ENCODE results near the gene MFAP3. TPM values are rescaled to one million over a fixed set of nuclear protein-coding genes. Genes with fewer than 3 reads are reported as not detected.

Gene MFAP3
- total and polyA plus RNA-seq, 2 experiments from 2014 or later = 20.5 to 88.8 TPM

GRCh38 chr5:153999995-154000394, 38.8 kb upstream of the MFAP3 start:
- H3K36me3 ChIP-seq (ENCODE audit: low read depth) = peaks cover 22% of the 10 kb centered on the region
- H3K9me3 ChIP-seq (ENCODE audit: low read depth) = no peaks in the 10 kb centered on the region
- H3K27me3 ChIP-seq (replicated peaks; ENCODE audit: insufficient read depth) = no peaks in the 10 kb centered on the region
- H4K20me1 ChIP-seq (ENCODE audit: insufficient read depth) = no peaks in the 10 kb centered on the region
- 0 out of 2 replicates have a peak, but pooled peaks cover 4% of the 10 kb centered on the region for H3F3A ChIP-seq (ENCODE audit: insufficient read depth)
- 95 to 97% methylated on average over 3 of the region's 3 CpGs for WGBS, 2 experiments (ENCODE audit: low coverage in 1 of 2, low lambda C conversion rate in 2 of 2, missing lambda C conversion rate in 2 of 2)
- H2AFZ ChIP-seq = no peak overlapping the region
- no peaks in the 10 kb centered on the region for H3K9me2 ChIP-seq (ENCODE audit: insufficient read depth)
- no peaks in the 10 kb centered on the region for H3K79me2 ChIP-seq (ENCODE audit: insufficient read depth)
- 0 out of 2 replicates have a peak, but pooled peaks cover 3% of the 10 kb centered on the region for H3K4me1 ChIP-seq (ENCODE audit: insufficient read depth)
- TF ChIP-seq EZH2phosphoT487 (IDR thresholded peaks at IDR 0.05; ENCODE audit: insufficient read depth, low read depth) (no peak), EZH2 (IDR thresholded peaks at IDR 0.05; ENCODE audit: insufficient read depth, poor library complexity, severe bottlenecking) (no peak)
- H3K27ac ChIP-seq = no peak overlapping the region
- no peak for DNase-seq
- no peak overlapping the region for H3K4me3 ChIP-seq
- no peak overlapping the region for H3K9ac ChIP-seq
- no peak overlapping the region for H3K4me2 ChIP-seq (ENCODE audit: unreplicated experiment)
- in situ Hi-C loops (cut with MboI) = loop anchor here (25.0 kb wide), 1 partner anchor 612 kb away; no protein-coding TSS in a partner anchor

DNA sequence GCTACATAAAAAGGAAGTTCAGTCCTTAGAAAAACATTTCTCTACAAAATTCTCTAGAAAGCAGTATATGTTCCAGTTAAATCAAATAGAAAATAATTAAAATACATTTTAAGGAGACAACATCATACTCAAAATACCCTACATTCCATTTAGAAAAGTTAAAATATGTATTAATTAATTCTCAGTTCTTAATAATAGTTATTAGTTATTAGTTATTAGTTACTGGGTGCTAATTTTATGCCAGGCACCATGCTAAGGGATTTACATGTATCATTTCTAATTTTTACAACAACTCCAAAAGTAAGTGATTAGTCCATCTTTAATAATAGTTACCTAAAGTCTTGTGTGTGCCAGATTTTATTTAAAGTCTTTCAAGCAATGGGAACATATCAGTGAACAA, 38.1 kb upstream of the MFAP3 start:
- H3K27ac ChIP-seq = no peak overlapping the region
- no peaks in the 10 kb centered on the region for H4K20me1 ChIP-seq (ENCODE audit: insufficient read depth)
- 0 out of 2 replicates have a peak, but pooled peaks cover 4% of the 10 kb centered on the region for H3F3A ChIP-seq (ENCODE audit: insufficient read depth)
- no peaks in the 10 kb centered on the region for H3K27me3 ChIP-seq (replicated peaks; ENCODE audit: insufficient read depth)
- H3K9me3 ChIP-seq (ENCODE audit: low read depth) = no peaks in the 10 kb centered on the region
- TF ChIP-seq EZH2 (IDR thresholded peaks at IDR 0.05; ENCODE audit: insufficient read depth, poor library complexity, severe bottlenecking) (no peak), EZH2phosphoT487 (IDR thresholded peaks at IDR 0.05; ENCODE audit: insufficient read depth, low read depth) (no peak)
- no peak overlapping the region for H3K4me2 ChIP-seq (ENCODE audit: unreplicated experiment)
- no peak for DNase-seq
- H3K9me2 ChIP-seq (ENCODE audit: insufficient read depth) = no peaks in the 10 kb centered on the region
- 0 out of 2 replicates have a peak, but pooled peaks cover 3% of the 10 kb centered on the region for H3K4me1 ChIP-seq (ENCODE audit: insufficient read depth)
- in situ Hi-C loops (cut with MboI) = no loop called here
- no peak overlapping the region for H3K9ac ChIP-seq
- no peaks in the 10 kb centered on the region for H3K79me2 ChIP-seq (ENCODE audit: insufficient read depth)
- H3K4me3 ChIP-seq = no peak overlapping the region
- peaks cover 21% of the 10 kb centered on the region for H3K36me3 ChIP-seq (ENCODE audit: low read depth)
- no peak overlapping the region for H2AFZ ChIP-seq

DNA sequence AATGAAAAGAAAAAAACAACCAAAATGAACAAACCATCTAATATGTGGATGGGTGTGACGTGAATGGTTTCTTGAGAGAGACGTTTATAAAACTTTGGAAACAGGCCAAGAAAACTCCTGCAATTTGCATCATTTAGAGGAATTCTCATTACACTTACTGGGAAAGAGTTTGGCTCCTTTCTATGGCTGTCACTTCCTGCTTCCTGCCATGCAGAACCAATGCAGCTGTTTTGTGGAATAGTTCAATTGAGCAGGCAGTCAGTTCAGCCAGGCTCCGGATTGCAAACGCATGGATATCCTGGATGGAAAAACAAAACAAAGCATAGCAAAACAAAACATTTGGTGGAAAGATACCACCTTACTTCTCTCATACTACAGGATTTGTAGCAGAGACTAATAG, 36.7 kb upstream of the MFAP3 start:
- peak; percentile 5 for DNase-seq
- H3K9ac ChIP-seq = no peak overlapping the region
- H3K4me2 ChIP-seq (ENCODE audit: unreplicated experiment) = no peak overlapping the region
- 43 to 52% methylated on average over 4 of the region's 4 CpGs for WGBS, 2 experiments (ENCODE audit: low coverage in 1 of 2, low lambda C conversion rate in 2 of 2, missing lambda C conversion rate in 2 of 2)
- H3K27ac ChIP-seq = no peak overlapping the region
- no peak for TF ChIP-seq EZH2phosphoT487 (IDR thresholded peaks at IDR 0.05; ENCODE audit: insufficient read depth, low read depth)
- no peak for TF ChIP-seq EZH2 (IDR thresholded peaks at IDR 0.05; ENCODE audit: insufficient read depth, poor library complexity, severe bottlenecking)
- no peaks in the 10 kb centered on the region for H3K79me2 ChIP-seq (ENCODE audit: insufficient read depth)
- H3K27me3 ChIP-seq (replicated peaks; ENCODE audit: insufficient read depth) = no peaks in the 10 kb centered on the region
- no peak overlapping the region for H3K4me3 ChIP-seq
- 0 out of 2 replicates have a peak, but pooled peaks cover 3% of the 10 kb centered on the region for H3K4me1 ChIP-seq (ENCODE audit: insufficient read depth)
- H4K20me1 ChIP-seq (ENCODE audit: insufficient read depth) = no peaks in the 10 kb centered on the region
- in situ Hi-C loops (cut with MboI) = no loop called here
- H2AFZ ChIP-seq = no peak overlapping the region
- no peaks in the 10 kb centered on the region for H3K9me3 ChIP-seq (ENCODE audit: low read depth)
- H3K36me3 ChIP-seq (ENCODE audit: low read depth) = peaks cover 20% of the 10 kb centered on the region
- no peaks in the 10 kb centered on the region for H3K9me2 ChIP-seq (ENCODE audit: insufficient read depth)
- 0 out of 2 replicates have a peak, but pooled peaks cover 4% of the 10 kb centered on the region for H3F3A ChIP-seq (ENCODE audit: insufficient read depth)

GRCh38 chr5:154002511-154003020, 36.2 kb upstream of the MFAP3 start:
- no peaks in the 10 kb centered on the region for H3K79me2 ChIP-seq (ENCODE audit: insufficient read depth)
- H3K4me1 ChIP-seq (ENCODE audit: insufficient read depth) = 0 out of 2 replicates have a peak, but pooled peaks cover 3% of the 10 kb centered on the region
- no peaks in the 10 kb centered on the region for H3K27me3 ChIP-seq (replicated peaks; ENCODE audit: insufficient read depth)
- H3K9me3 ChIP-seq (ENCODE audit: low read depth) = no peaks in the 10 kb centered on the region
- no peak overlapping the region for H2AFZ ChIP-seq
- 78 to 81% methylated on average over 7 of the region's 7 CpGs for WGBS, 2 experiments (ENCODE audit: low coverage in 1 of 2, low lambda C conversion rate in 2 of 2, missing lambda C conversion rate in 2 of 2)
- H3K27ac ChIP-seq = no peak overlapping the region
- in situ Hi-C loops (cut with MboI) = no loop called here
- 0 out of 2 replicates have a peak, but pooled peaks cover 4% of the 10 kb centered on the region for H3F3A ChIP-seq (ENCODE audit: insufficient read depth)
- no peak overlapping the region for H3K4me3 ChIP-seq
- H3K36me3 ChIP-seq (ENCODE audit: low read depth) = peaks cover 15% of the 10 kb centered on the region
- no peaks in the 10 kb centered on the region for H4K20me1 ChIP-seq (ENCODE audit: insufficient read depth)
- no peak for DNase-seq
- H3K9me2 ChIP-seq (ENCODE audit: insufficient read depth) = no peaks in the 10 kb centered on the region
- H3K9ac ChIP-seq = no peak overlapping the region
- no peak for TF ChIP-seq EZH2phosphoT487 (IDR thresholded peaks at IDR 0.05; ENCODE audit: insufficient read depth, low read depth)
- no peak for TF ChIP-seq EZH2 (IDR thresholded peaks at IDR 0.05; ENCODE audit: insufficient read depth, poor library complexity, severe bottlenecking)
- no peak overlapping the region for H3K4me2 ChIP-seq (ENCODE audit: unreplicated experiment)
